Measurements from ENCODE around the gene TTLL11. TPM values are rescaled to one million over a fixed set of nuclear protein-coding genes. Genes with fewer than 3 reads are reported as not detected.
A peak's percentile ranks its signal among the peaks of the same experiment; 100 is the strongest.

TTLL11 gene
- total and polyA plus RNA-seq, 2 of the 8 experiments (the other 6 are each of a cell fraction or from before 2014, with no cell fraction given) = 0.56 to 0.80 TPM

DNA sequence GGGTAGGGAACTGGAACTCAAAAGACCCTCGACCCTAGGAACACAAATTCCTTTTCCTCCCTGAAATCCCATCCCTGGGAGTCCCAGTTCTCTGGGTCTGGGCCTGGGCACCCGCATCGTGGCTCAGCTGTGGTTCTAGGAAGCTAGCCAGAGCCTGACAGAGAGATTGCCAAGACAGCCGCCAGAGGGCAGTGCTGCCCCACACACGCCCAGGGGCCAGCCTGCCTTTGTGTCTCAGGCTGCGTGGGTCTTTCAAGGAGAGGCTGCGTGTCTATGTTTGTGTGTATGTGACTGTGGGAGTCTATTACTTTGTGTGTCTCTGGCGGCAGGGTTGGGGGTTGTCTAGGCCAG lies 32.0 kb upstream of the TTLL11 start:
- CTCF ChIA-PET (ENCODE audit: partially characterized antibody) = interaction anchor here (0.6 to 15.6 kb wide), 43 partner anchors 11 to 684 kb away, joined by 3 to 544 read pairs (median 6); partner anchors contain the start of genes LHX6, MORN5, MRRF and NDUFA8
- TF ChIP-seq GABPA (IDR thresholded peaks at IDR 0.05; ENCODE audit: borderline replicate concordance, insufficient read depth, low read length) (no peak), BACH1 (IDR thresholded peaks at IDR 0.05; ENCODE audit: low read length) (peak; percentile 62), SIX5 (IDR thresholded peaks at IDR 0.05; ENCODE audit: low read depth, low read length) (no peak), ASH2L (IDR thresholded peaks at IDR 0.05; ENCODE audit: low read length) (no peak), RAD21 (IDR thresholded peaks at IDR 0.05 in 1 of 2, conservative IDR thresholded peaks at IDR 0.05 in 1 of 2; ENCODE audit: low read depth in 2 of 2, low read length in 2 of 2) (peak; percentile 99), PHF8 (conservative IDR thresholded peaks at IDR 0.05; ENCODE audit: low read depth, low read length) (no peak), SUZ12 (IDR thresholded peaks at IDR 0.05; ENCODE audit: low read length) (no peak)
- TF ChIP-seq, protein P1, sequence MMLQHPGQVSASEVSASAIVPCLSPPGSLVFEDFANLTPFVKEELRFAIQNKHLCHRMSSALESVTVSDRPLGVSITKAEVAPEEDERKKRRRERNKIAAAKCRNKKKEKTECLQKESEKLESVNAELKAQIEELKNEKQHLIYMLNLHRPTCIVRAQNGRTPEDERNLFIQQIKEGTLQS (IDR thresholded peaks at IDR 0.05; ENCODE audit: insufficient read depth, low read depth, low read length) = no peak
- TF ChIP-seq, protein P2, sequence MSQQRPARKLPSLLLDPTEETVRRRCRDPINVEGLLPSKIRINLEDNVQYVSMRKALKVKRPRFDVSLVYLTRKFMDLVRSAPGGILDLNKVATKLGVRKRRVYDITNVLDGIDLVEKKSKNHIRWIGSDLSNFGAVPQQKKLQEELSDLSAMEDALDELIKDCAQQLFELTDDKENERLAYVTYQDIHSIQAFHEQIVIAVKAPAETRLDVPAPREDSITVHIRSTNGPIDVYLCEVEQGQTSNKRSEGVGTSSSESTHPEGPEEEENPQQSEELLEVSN (IDR thresholded peaks at IDR 0.05) = no peak

More for the DNA sequence above, 32.0 kb upstream of the TTLL11 start:
- Histone ChIP-seq H3K4me1 (replicated peaks in 1 of 4; ENCODE audit: control insufficient read depth in 3 of 4, insufficient read depth in 4 of 4, low read length in 3 of 4) (peaks cover 0 to 10% (median 3%) of the 10 kb centered on the region in 4 experiments; a peak in 6 of 7 replicates), H2BK5ac (ENCODE audit: low read depth, low read length) (no peak overlapping the region), H3K18ac (ENCODE audit: extremely low read depth, low read length) (no peak overlapping the region), H4K5ac (ENCODE audit: insufficient read length, low read depth, low read length) (no peak overlapping the region), H3K79me2 (ENCODE audit: control insufficient read depth in 1 of 2, insufficient read depth in 2 of 2, low read length in 2 of 2) (no peaks in the 10 kb centered on the region), H4K8ac (ENCODE audit: extremely low read depth, insufficient read depth, low read length) (no peak overlapping the region), H3K27ac (ENCODE audit: low read depth, low read length) (no peak overlapping the region), H3K4me3 (ENCODE audit: extremely low read depth in 1 of 4, insufficient read depth in 2 of 4, low read depth in 3 of 4, low read length in 4 of 4) (0 out of 8 replicates have a peak overlapping the region, but pooled peaks of 1 of the 4 experiments have one; percentile 67), H3K23ac (ENCODE audit: insufficient read length) (no peak overlapping the region), H3K4ac (replicated peaks; ENCODE audit: insufficient read length, low read depth, low read length) (no peak overlapping the region), H2AK5ac (ENCODE audit: low read depth, low read length) (no peak overlapping the region), H4K20me1 (replicated peaks in 1 of 2; ENCODE audit: control insufficient read depth in 1 of 2, insufficient read depth in 2 of 2, low read length in 2 of 2) (no peaks in the 10 kb centered on the region), H3K9ac (replicated peaks in 1 of 4; ENCODE audit: extremely low read depth in 1 of 4, low read depth in 3 of 4, low read length in 3 of 4) (no peak overlapping the region), H2AFZ (ENCODE audit: low read length) (no peak overlapping the region), H3K27me3 (replicated peaks in 1 of 4; ENCODE audit: control insufficient read depth in 3 of 4, extremely low read depth in 1 of 4, insufficient read depth in 3 of 4, low read length in 3 of 4) (peaks cover 9 to 26% (median 24%) of the 10 kb centered on the region in 4 experiments), H3K14ac (ENCODE audit: insufficient read length) (no peak overlapping the region), H3K36me3 (ENCODE audit: control insufficient read depth in 2 of 4, insufficient read depth in 4 of 4, low read length in 3 of 4) (no peaks in the 10 kb centered on the region), H2BK15ac (ENCODE audit: low read length) (0 out of 2 replicates have a peak overlapping the region, but pooled peaks have one; percentile 29), H2BK12ac (ENCODE audit: low read depth, low read length) (0 out of 2 replicates have a peak overlapping the region, but pooled peaks have one; percentile 43), H2BK120ac (replicated peaks; ENCODE audit: low read depth, low read length) (no peak overlapping the region), H3K79me1 (ENCODE audit: low read depth, low read length) (no peaks in the 10 kb centered on the region), H4K91ac (replicated peaks; ENCODE audit: insufficient read length, low read length) (no peak overlapping the region), H2BK20ac (ENCODE audit: low read length) (no peak overlapping the region), H3K9me3 (ENCODE audit: insufficient read depth in 2 of 2, low read depth in 1 of 2, low read length in 1 of 2) (no peaks in the 10 kb centered on the region), H3K23me2 (ENCODE audit: low read depth, low read length) (peaks cover 6% of the 10 kb centered on the region; the same call in 1 of the 2 replicates), H3K4me2 (ENCODE audit: insufficient read depth in 1 of 2, low read depth in 2 of 2, low read length in 2 of 2) (peak overlapping the region in 1 of 2 experiments; percentile 88; a peak in 1 of 4 replicates), H3K56ac (replicated peaks; ENCODE audit: insufficient read length, low read depth, low read length) (no peak overlapping the region)
- POLR2A ChIA-PET (ENCODE audit: partially characterized antibody) = interaction anchor here (0.8 to 1.3 kb wide), 2 partner anchors 26 to 225 kb away, joined by 3 read pairs; no protein-coding TSS in a partner anchor
- FAIRE-seq (no peak), DNase-seq (ENCODE audit: low read depth in 1 of 2, low spot score in 2 of 2) (peak in 1 of 2 experiments; percentile 92)
- 7% methylated on average over 8 of the region's 8 CpGs; no CpG with 5 or more reads in 1 of the 2 experiments for WGBS, 2 experiments (ENCODE audit: extremely low coverage in 1 of 2, insufficient coverage in 1 of 2, insufficient read length in 1 of 2, insufficient replicate concordance in 2 of 2, low coverage in 1 of 2, low lambda C conversion rate in 2 of 2, missing lambda C conversion rate in 1 of 2)

Measured in H1 (cell line).